Endothelial cell of umbilical vein (primary cell): ENCODE measurements around the gene TMEM51. TPM values are rescaled to one million over a fixed set of nuclear protein-coding genes. Genes with fewer than 3 reads are reported as not detected.

Experiments used
- BruUV-seq: library from RNA; stranded (reverse); fragments of 400-500 nt; replicated peaks from 2 replicates; lab custom pipeline; 2021; lab: Mats Ljungman, UMichigan
- CTCF ChIA-PET: fragments of 300-600, 350-600 bp; sonication (Branson Sonifier 250); formaldehyde crosslinking; loops from one replicate; lab custom pipeline; 2021; ENCODE audit warnings: antibody characterized with exemption, inconsistent platforms; lab: Charles Lee
- POLR2A ChIA-PET: fragments of 300-600, 350-600 bp; sonication (Branson Sonifier 250); formaldehyde crosslinking; loops from one replicate; lab custom pipeline; 2021; ENCODE audit warnings: antibody characterized with exemption, inconsistent platforms; lab: Charles Lee
- DNase-seq: peaks from one replicate; pipeline ENCODE4 v3.0.0-alpha.2; 2011; ENCODE audit warnings: low read depth, low spot score
- FAIRE-seq: peaks from 2 replicates; lab custom pipeline; 2011; peaks lifted over from hg19 to GRCh38; lab: Jason Lieb, UNC
- H2AFZ ChIP-seq: 2 replicates; pipeline ENCODE4 v1.6.0; 2012; ENCODE audit warnings: low read depth, low read length, control low read depth, inconsistent platforms
- H3K27ac ChIP-seq: 2 replicates; pipeline ENCODE4 v1.5.1; 2011; ENCODE audit warnings: low read depth, mild to moderate bottlenecking, control low read depth, low read length, moderate library complexity; ENCODE audit not compliant: insufficient read depth
- H3K27me3 ChIP-seq, 2 experiments: 2 replicates each; pipeline versions ENCODE4 v1.6.0 to v1.6.1; 2011; ENCODE audit warnings: low read length in 2 of 2, mixed read lengths in 1 of 2; ENCODE audit not compliant: control insufficient read depth in 2 of 2, insufficient read depth in 2 of 2
- H3K36me3 ChIP-seq, 2 experiments: 2 replicates in 1 of 2; 3 replicates in 1 of 2; pipeline ENCODE4 v1.5.1; 2011; ENCODE audit warnings: low read length in 2 of 2, mild to moderate bottlenecking in 1 of 2, moderate library complexity in 1 of 2; ENCODE audit not compliant: control insufficient read depth in 2 of 2, insufficient read depth in 2 of 2; ENCODE audit errors: extremely low read depth in 1 of 2
- H3K4me1 ChIP-seq: 3 replicates; pipeline ENCODE4 v1.5.1; 2011; ENCODE audit warnings: mild to moderate bottlenecking, low read length; ENCODE audit not compliant: control insufficient read depth, insufficient read depth; ENCODE audit errors: extremely low read depth
- H3K4me2 ChIP-seq: 2 replicates; pipeline ENCODE4 v1.6.1; 2011; ENCODE audit warnings: low read length, control low read depth, mixed read lengths; ENCODE audit not compliant: insufficient read depth
- H3K4me3 ChIP-seq, 3 experiments: fragments of 200-600 bp in 1 of 3; sonication (generic), shearing (Covaris generic) in 1 of 3; replicated peaks in 1 of 3; 2 replicates each; pipeline ENCODE4 v1.5.1; 2011 to 2016; ENCODE audit warnings: control low read depth in 3 of 3, low read length in 3 of 3, mild to moderate bottlenecking in 2 of 3, inconsistent platforms in 1 of 3, low read depth in 1 of 3, moderate library complexity in 1 of 3; ENCODE audit not compliant: insufficient read depth in 1 of 3
- H3K79me2 ChIP-seq: 2 replicates; pipeline ENCODE4 v1.6.0; 2012; ENCODE audit warnings: low read length, inconsistent platforms; ENCODE audit not compliant: control insufficient read depth, insufficient read depth
- H3K9ac ChIP-seq: replicated peaks from 2 replicates; pipeline ENCODE3; 2011; ENCODE audit warnings: low read length, control low read depth; ENCODE audit not compliant: insufficient read depth; ENCODE audit errors: extremely low read depth
- H3K9me1 ChIP-seq: replicated peaks from 3 replicates; pipeline ENCODE4 v1.6.0; 2011; ENCODE audit warnings: mild to moderate bottlenecking, low read length; ENCODE audit not compliant: control insufficient read depth, insufficient read depth; ENCODE audit errors: extremely low read depth
- H3K9me3 ChIP-seq: replicated peaks from 2 replicates; pipeline ENCODE4 v1.5.1; 2012; ENCODE audit warnings: low read length, inconsistent platforms; ENCODE audit not compliant: control insufficient read depth, insufficient read depth
- H4K20me1 ChIP-seq: replicated peaks from 2 replicates; pipeline ENCODE3; 2011; ENCODE audit warnings: mild to moderate bottlenecking, low read length; ENCODE audit not compliant: control insufficient read depth, insufficient read depth; ENCODE audit errors: extremely low read depth
- CTCF ChIP-seq, 2 donors: IDR thresholded peaks; 1 replicate in 1 of 2; 2 replicates in 1 of 2; pipeline ENCODE4 v1.5.1; 2011; ENCODE audit warnings: low read length in 2 of 2, mild to moderate bottlenecking in 2 of 2, moderate library complexity in 2 of 2, control low read depth in 1 of 2, inconsistent platforms in 1 of 2, low read depth in 1 of 2; ENCODE audit not compliant: insufficient read depth in 1 of 2; ENCODE audit errors: extremely low read depth in 1 of 2
- EZH2 ChIP-seq: IDR thresholded peaks from 2 replicates; pipeline ENCODE4 v1.6.1; 2012; ENCODE audit warnings: borderline replicate concordance, low read depth, mild to moderate bottlenecking, moderate library complexity, low read length, inconsistent platforms; ENCODE audit not compliant: severe bottlenecking
- FOS ChIP-seq: IDR thresholded peaks from 2 replicates; pipeline ENCODE4 v1.6.1; 2011; ENCODE audit warnings: mild to moderate bottlenecking, low read length, moderate library complexity, borderline replicate concordance; ENCODE audit not compliant: insufficient read depth
- GATA2 ChIP-seq: IDR thresholded peaks from 2 replicates; pipeline ENCODE4 v1.7.0; 2011; ENCODE audit warnings: low read depth, mild to moderate bottlenecking, moderate library complexity, mixed read lengths, low read length; ENCODE audit not compliant: insufficient read length, insufficient read depth
- JUN ChIP-seq: IDR thresholded peaks from 2 replicates; pipeline ENCODE4 v1.6.1; 2011; ENCODE audit warnings: borderline replicate concordance, low read depth; ENCODE audit not compliant: insufficient read length, insufficient read depth
- MAX ChIP-seq: IDR thresholded peaks from 2 replicates; pipeline ENCODE4 v1.6.1; 2011; ENCODE audit not compliant: insufficient read depth, insufficient read length
- MYC ChIP-seq: IDR thresholded peaks from one replicate; pipeline ENCODE4 v1.6.1; 2011; ENCODE audit warnings: mild to moderate bottlenecking, low read depth, low read length
- POLR2A ChIP-seq: IDR thresholded peaks from 2 replicates; pipeline ENCODE4 v1.6.1; 2012; ENCODE audit warnings: low read depth, mild to moderate bottlenecking, control low read depth, low read length
- POLR2AphosphoS5 ChIP-seq: IDR thresholded peaks from 2 replicates; pipeline ENCODE4 v1.6.1; 2012; ENCODE audit warnings: low read depth, mild to moderate bottlenecking, control low read depth, low read length, moderate library complexity; ENCODE audit not compliant: insufficient read depth
- dilution Hi-C: fragments of 300-500 bp; cut with MboI; formaldehyde crosslinking; loops from one replicate; pipeline ENCODE4 v1.15.0; 2019; ENCODE audit warnings: low sequenced_read_pairs; ENCODE audit not compliant: extremely low pct_ligation_motif_present
- intact Hi-C: fragments of 100-400 bp; cut with micrococcal nuclease; formaldehyde crosslinking; loops from one replicate; pipeline ENCODE4 v1.10.0; 2022
- polyA plus RNA-seq, 4 experiments: library from polyadenylated mRNA; depleted of rRNA in 3 of 4; stranded (reverse) in 3 of 4; unstranded in 1 of 4; fragments of >200 nt; gene quantifications; 2 replicates each; pipeline versions ENCODE4 v1.2.1 to v1.2.3, GENCODE V29; 2011 to 2012; ENCODE audit warnings: missing spikeins in 1 of 4
- total RNA-seq: library from RNA; stranded (reverse); gene quantifications from 2 replicates; pipeline ENCODE4 v1.2.3, GENCODE V29; 2021

TMEM51 gene
- total and polyA plus RNA-seq, 2 donors (not counting 3 experiments of a cell fraction or from before 2014, with no cell fraction given), result 13.7 to 13.9 TPM

GRCh38 chr1:15211424-15211823, 57.9 kb downstream of the TMEM51 start:
- BruUV-seq, result no TSS peak
- POLR2A ChIA-PET, result no interaction called here
- H3K4me3 ChIP-seq, result no peak overlapping the region
- dilution Hi-C loops, result no loop called here
- no peaks in the 10 kb centered on the region for H3K79me2 ChIP-seq
- H3K4me1 ChIP-seq, result peaks cover 3% of the 10 kb centered on the region
- H3K27me3 ChIP-seq, result no peaks in the 10 kb centered on the region
- FAIRE-seq (no peak), DNase-seq (no peak)
- H3K9ac ChIP-seq, result no peak overlapping the region
- no peak overlapping the region for H3K4me2 ChIP-seq
- H3K27ac ChIP-seq, result no peak overlapping the region
- TF ChIP-seq MAX (no peak), CTCF (IDR thresholded peaks at IDR 0.05; ENCODE audit: extremely low read depth in 1 of 2, insufficient read depth in 1 of 2, low read depth in 1 of 2, low read length in 2 of 2) (no peak), POLR2AphosphoS5 (no peak), FOS (no peak), JUN (no peak), EZH2 (no peak), MYC (no peak), POLR2A (no peak), GATA2 (no peak)
- no peaks in the 10 kb centered on the region for H4K20me1 ChIP-seq
- H3K9me1 ChIP-seq, result no peaks in the 10 kb centered on the region
- no peak overlapping the region for H2AFZ ChIP-seq
- no peaks in the 10 kb centered on the region for H3K9me3 ChIP-seq
- intact Hi-C loops, result no loop called here
- CTCF ChIA-PET, result no interaction called here
- H3K36me3 ChIP-seq, result peaks cover 0 to 3% of the 10 kb centered on the region in 2 experiments
